Stimulated activated CD4-positive, alpha-beta T cell treated with anti-CD3 and anti-CD28 coated beads, TNF-alpha, amount 100 ng/mL, for 24 hours (primary cell): ENCODE results near the gene DDC.

Source experiments
- DNase-seq, 3 experiments: peaks; one replicate each; pipeline ENCODE4 v3.0.0-alpha.2; 2020; ENCODE audit warnings: low read depth in 3 of 3

DDC gene, protein sequence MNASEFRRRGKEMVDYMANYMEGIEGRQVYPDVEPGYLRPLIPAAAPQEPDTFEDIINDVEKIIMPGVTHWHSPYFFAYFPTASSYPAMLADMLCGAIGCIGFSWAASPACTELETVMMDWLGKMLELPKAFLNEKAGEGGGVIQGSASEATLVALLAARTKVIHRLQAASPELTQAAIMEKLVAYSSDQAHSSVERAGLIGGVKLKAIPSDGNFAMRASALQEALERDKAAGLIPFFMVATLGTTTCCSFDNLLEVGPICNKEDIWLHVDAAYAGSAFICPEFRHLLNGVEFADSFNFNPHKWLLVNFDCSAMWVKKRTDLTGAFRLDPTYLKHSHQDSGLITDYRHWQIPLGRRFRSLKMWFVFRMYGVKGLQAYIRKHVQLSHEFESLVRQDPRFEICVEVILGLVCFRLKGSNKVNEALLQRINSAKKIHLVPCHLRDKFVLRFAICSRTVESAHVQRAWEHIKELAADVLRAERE

DNA sequence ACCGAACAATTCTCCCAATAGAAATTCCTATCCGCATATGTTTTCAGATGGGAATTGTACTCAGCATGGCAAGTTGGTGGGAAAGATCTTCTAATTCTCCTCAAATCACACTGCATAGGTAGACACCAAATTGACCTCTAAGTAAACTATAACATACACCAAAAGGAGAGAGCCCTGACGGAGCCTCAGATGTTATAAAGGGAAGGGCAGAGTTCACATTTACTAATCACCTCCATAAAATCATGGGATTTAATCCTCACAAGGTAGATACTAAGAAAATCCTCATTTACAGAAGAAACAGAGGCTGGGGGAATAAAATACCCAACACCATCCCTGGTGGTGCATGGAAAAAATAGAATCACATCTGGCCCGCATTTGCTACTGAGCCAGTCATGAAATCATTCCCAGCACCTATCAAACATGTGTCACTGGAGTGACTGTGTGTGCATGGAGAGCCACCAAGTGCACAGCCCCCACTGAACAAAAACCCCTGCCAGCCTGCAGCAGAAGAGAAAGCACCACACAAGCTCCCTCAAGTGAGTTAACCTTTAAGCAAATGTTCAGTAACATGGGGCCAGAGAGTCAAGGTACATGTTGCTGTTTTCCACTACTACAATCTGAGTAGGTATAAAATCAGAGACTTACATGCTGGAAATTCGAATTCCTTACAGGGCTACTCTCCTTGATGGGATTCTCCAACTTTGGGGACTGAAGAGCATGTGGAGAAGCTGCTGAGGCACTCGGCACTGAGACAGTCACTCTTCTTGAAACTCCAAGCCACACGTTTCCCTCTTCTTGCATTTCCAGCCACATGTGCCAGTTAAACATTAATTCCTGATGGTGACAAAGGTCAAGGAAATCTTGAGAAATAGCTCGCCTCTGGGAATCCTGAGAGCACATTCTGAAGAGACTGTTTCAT, at the start of gene DDC:
TSS of gene DDC (minus strand) at position 766 of the 919 bp plus-strand sequence. CDS start 21,320 bp downstream, outside the sequence.
- DNase-seq = no peak

DNA sequence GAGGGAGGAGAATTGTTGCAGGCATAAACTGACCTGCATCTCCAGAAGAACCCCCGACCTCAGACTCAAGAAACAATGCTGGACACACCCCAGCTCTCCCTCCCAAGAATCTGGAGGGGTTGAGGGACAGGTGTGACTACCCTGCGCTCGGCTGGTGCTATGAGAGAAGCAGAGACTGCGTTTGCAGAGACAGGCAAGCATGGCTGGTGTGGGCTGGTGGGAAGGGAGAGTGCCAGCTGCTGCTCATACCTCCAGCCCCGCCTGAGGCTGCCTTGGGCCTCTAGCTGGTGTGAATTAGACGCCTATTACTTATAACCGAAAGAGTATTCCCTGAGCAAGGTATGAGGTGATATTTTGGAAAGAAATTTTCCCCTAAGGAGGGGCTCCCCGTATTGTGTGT, 48.3 kb upstream of the DDC start:
- no peak for DNase-seq

DNA sequence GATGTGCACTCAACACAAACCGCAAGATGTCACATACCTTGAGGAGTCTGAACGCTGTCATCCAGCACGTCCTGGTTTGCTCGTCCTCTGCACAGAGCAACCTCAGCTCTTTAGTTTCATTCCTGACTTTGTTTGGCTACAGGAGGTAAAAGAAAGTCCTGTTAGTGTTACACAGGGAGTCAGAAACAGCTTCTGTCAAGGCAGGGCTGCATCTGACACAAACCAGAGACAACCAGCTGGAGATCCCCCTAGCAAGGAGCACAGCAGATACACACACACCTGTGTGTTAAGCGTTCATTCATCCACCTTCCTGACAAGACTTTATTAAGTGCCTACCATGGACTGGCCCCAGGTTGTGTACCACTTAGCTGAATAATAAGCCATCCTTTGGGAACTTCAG, 47.5 kb upstream of the DDC start:
- DNase-seq = no peak

DNA sequence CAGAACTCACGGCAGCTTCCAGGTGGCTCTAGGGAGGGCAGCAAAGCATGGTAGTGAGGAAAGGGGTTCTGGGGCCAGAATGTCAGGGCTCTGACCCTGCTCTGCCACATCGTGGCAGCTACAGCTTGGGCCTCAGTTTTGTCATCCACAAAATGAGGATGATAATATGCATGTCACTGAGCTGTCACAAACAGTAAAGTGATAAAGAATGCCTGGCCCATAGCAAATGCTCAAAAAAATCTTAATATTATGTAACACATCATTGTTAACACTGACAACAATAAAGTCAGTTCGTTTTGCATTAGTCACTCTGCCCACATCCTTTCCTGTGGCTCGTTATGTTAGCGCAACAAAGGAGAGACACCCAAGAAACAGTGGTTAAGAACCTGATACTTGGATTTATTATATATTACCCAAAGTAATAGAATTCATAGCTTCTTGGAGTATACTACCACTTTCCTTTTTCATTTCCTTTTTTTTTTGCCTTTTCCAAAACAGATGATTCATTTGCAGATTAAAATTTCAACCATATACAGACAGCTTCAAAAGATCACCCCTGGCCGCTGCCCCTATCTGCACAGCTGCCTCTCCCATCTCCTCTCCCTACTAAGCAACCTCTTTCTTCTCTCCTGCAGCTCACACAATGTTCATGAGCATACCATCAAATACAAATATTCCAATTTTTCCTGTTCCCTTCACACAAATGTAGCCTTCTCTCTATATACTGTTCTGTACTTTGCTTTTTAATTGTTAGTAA, 45.5 kb upstream of the DDC start:
- DNase-seq = peak in 1 of 3 experiments; percentile 25

DNA sequence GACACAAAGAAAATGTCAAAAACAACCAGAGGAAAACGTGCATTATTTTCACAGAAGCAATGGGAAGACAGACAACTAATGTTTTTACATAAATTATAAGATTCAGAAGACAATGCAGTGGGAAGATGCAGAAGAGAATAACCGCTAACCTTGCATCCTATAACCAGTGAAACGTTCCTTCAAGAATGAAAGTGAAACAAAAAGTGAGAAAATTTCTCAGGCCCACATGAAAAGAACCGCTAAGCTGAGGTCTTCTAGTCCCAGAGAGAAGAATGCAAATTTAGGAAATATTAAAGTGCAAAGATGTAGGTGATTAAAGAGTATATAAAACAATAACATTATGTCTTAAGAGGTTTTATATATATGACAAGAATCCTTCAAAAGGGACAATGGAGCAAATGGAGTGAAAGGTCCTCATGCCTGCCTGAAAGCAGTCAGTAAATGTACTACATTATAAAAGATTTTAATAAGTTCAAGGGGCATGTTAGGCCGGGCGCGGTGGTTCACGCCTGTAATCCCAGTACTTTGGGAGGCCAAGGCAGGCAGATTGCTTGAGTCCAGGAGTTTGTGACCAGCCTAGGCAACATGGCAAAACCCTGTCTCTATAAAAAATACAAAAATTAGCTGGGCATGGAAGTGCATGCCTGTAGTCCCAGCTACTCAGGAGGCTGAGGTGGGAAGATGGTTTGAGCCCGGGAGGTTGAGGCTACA, 43.1 kb upstream of the DDC start:
- no peak for DNase-seq

DNA sequence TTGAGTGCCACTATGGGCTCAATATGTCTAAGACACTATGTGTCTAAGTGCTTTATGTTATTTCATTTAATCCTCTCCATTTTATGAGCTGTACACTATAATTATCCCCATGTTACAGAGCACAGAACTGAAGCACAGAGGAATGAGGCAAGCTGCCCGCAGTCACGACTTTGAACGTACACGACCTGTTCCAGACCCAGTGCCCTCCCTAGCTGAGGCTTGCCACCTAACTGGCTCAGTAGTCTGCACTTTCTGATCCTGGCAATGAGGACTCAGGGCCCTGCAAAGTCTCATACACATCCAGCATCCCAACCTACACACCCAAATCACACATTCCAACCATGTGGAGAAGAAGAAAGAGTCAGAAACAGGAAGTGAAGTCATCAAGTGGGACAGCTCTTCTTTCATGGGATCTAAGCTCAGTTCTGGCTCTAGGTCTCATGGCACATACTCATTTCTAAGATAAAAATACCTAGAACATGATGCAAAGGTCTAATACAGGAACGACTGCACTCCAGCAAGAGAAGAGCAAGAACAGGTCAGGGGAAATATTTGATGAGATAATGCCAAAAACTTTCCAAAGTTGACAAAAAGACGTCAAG, 42.4 kb upstream of the DDC start:
- DNase-seq = no peak

DNA sequence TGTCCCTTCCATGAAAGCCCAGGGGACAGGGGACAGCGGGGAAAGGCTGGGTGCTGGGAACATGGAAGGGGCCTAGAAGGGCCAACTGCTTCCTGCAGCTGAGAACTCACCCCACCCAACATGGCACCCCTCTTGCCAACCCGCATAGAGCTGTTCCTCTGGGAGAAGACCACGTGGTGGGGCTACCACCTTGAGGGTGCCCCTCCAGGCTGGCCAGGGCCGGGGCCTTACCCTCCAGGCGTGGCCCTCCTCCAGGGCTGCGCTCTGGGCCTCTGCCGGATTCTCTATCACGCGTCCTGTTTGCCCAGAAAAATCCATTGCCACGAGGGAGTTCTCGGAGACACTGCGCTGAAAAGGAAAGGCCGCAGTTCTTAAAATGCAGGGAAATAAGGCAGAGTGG, 39.9 kb upstream of the DDC start:
- no peak for DNase-seq

DNA sequence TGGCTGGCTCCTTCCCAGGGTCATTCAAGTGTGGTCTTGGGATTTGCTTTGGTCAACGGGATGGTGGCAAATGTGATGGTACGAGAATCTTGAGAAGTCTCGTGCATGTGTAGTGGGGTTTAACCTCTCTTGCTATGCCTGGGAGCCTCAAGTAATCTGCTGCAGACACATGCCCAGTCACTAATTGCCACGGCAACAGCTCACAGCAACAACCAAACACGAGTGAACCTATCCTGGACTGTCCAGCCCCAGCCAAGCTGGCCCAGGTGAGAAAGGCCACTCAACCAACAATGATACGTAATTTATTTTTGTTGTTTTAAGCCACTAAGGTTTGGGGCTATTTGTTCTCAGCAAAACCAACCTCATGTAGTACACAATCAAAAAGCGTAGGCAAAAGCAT, 38.1 kb upstream of the DDC start:
- no peak for DNase-seq

DNA sequence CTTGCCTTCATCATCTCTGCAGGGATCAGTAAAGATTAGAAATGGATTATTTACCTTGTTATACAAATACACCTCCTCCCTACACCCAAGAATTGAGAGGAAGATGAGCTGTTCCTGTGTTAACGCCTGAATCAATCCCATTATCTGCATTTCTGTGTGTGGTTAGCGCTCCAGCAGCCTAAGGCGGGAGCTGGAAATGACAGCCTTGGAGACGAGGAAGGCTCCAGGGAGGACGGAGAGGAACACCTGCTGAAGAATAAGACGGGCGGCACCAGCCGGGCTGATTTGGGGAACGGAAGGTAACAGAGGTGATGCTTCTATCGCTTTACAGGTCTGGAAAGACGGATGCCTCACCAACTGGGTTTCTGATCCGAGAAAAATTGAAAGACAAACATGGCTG, 34.2 kb upstream of the DDC start:
- DNase-seq = no peak

DNA sequence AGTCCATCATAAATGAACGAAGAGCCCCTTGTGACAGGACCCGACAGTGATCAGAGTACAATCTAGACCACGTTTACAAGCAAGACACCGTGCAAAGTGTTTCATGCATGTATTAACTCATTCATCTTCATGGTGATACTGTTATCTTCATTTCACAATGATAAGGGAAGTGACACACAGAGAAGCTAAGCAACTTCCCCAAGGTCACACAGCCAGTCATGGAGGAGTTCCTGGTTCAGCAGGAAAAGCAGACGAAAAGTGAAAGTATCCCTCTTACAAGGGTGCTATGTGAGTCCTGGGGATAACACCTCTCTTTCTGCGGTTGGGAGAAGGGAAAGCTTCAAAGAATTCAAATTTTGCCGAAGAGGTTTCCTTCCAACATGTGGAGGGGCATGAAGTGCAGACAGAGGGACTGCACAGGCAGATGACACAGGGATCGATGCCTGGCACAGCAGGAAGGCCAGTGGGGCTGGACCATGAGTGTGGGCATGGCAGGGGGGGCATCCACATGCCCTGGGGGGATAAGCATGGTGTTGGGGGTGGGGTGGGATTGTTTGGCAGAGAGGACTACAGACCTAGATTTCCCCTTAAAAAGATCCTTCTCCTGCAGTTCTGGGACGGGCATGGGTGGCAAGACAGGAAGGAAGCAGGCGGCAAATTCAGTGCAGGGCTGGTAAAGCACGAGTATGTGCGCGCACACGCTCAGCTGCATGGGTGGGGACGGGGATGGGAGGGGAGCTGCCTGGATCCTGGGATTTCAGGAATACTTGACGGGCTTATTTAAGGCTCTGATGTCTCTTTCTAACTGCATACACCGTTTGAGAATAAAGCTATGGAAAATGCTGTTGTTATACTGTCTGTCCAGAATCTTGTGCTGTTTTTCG, 33.5 kb upstream of the DDC start:
- no peak for DNase-seq

DNA sequence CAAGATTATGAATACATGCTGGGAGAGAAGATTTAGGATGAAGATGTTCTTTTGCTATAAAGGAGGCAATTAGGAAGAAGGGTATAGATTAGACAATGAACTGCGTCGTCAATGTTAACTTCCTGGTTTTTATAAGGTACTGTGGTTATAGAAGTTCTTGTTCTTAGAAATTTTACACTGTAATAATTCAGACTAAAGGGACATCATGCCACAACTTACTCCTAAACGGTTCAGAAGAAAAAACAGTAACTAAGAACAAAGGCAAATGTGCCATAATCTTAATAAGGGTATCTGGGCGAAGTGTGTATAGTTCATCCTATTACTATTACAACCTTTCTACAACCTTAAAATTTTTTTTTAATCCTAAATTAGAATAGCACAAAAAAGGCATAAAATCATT, 31.3 kb upstream of the DDC start:
- no peak for DNase-seq

DNA sequence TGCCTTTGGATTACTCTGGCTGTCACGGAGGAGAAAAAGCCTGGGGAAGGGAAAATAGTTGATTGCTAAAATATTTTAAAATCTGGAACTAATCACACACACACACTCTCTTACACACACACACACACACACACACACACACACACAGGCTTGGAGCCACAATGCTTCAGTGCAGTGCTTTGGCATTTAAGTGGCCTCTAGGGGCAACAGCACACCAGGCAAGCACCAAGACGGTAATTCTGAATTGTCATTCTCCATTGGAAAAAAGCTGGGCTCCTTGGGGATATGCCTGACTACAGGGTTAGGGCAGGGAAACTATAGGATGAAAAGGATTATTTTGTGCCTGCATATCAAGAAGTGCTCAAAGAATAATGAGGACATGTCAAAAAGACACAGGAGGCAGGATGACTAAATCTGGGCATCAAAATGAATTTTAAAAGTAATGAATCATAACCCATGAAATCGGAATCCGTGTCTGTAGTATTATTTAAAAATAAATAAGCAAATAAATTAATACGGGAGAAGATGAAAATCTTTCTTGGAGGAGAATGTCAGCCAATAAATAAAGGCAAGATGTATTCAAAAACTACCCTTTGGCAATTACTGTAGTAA, 30.4 kb upstream of the DDC start:
- no peak for DNase-seq

DNA sequence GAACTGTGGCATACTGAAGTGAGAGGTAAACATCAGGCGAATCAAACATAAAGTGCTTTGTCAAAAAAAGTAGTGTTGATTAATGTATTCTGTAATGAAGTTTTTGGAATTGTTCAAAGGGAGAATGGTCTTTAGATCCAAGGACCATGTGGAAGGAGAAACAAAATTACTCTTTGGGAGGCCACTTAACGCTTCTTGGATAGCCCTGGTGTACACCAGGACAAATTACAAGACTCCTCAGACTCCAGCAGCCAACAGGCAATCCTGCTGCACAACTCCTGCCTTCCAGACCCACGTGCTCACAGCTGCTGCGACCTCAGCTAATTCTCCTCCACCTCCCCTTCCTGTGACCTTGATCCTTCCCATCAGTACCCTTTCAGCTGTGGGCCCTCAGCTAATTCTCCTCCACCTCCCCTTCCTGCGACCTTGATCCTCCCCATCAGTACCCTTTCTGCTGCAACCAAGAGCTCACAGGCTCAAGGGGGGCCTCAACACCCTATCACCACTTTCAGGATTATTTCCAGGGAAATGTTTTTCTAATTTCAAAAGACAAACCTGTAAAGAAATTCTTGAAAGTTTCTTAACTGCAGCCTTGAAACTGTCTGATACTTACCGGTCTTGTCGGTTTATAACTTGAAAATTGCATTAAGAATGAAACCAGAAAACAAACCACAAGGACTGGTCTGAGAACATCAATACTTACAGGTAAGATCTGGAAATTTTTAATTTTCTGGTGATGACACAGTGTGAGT, 29.7 kb upstream of the DDC start:
- peak in 1 of 3 experiments; percentile 14 for DNase-seq

DNA sequence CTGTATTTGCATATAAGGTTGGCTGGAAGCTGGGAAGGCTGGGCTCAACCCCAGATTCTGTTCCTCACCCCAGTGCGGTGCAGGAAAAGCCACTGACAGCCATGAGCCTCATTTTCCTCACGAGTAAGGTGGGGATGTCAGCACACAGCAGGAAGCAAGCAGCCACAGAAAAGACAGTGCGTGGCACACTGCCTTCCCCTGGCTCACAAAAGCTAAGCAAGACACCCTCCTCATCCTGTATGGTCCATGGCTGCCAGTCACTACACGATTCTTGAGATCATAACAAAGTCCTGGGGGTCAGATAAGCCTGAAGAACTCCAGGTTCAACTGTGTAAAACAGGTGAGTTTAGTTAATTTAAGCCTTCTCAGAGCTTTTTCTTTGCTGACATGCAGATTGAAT, 28.9 kb upstream of the DDC start:
- DNase-seq = no peak

DNA sequence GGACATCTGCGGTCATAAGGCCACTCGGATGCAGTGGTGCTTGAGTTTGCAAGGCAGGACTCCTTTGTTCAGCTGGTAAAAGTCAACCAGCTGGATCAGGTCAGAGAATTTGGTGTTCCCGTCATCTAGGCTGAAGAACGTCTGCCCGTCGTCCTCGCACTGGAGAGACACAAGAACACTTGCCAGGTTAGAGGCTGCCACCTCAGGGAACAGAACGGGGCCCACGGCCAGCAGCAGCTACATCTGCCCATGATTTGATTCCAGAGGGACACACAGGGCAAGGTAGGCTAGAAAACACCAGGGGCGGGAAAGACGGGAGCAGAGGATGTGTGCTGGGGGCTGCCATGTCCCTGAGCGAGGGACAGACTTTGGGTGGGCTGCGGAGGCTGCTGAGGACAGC, 27.7 kb upstream of the DDC start:
- no peak for DNase-seq

DNA sequence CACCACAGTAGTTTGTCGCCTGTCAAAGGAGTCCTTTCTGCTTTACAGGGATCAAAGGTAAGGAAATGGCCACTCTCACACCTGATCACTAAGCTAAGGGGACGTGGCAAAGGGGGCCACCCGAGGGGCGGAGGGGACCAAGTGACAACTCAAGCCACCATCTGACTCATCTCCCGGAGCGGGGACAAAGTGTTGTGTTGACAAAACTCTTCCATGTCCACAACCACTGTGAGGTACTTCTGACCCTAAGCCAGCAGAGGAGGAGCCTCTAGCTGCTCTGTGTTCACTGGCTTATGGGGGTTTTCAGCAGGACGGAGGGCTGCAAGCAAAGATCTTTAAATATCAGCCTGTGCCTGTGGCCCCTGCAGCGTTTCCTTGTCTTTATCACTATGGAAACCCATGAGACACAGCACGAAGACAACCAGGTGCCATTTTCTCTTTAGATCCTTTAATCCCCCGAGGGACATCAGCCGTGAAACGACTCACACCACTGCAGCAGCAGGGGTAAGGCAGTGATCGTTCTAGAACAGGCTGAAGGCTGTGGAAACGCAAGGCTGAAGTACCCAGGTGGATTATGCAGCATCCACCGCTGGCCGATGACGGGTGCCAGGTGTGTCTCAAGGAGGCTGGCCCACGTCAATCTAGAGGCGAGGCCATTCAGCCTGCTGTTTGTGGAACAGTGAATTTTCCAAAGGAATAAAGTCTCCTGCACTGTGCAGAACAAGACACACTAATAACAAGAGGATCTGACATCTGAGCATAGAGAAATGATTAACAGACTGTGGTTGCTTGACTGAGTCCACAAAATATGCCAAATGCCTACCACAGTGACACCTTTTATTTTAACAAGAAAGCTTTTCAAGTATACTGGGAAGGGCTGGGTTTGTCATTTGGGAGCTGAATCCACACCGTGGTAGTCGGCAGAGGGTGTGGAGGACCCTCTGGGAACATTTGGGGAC, 26.6 kb upstream of the DDC start:
- no peak for DNase-seq

DNA sequence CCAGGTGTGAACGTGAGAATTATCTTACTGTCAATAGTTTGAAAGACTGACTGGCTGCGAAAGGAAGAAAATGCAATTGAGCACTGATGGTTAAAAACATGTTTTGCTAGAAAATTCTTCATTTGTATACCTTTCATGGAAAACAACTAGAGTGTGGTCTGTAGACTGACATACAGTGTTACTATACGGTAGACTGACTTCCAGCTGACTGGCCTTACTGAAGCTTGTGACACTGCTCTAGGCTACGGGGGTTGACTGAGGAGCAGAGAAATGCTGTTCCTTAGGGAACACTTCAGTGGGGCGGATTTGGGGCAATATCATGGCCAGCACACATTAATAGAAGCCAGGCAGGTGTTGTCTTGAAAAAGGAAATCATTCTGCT, 25.9 kb upstream of the DDC start:
- no peak for DNase-seq

DNA sequence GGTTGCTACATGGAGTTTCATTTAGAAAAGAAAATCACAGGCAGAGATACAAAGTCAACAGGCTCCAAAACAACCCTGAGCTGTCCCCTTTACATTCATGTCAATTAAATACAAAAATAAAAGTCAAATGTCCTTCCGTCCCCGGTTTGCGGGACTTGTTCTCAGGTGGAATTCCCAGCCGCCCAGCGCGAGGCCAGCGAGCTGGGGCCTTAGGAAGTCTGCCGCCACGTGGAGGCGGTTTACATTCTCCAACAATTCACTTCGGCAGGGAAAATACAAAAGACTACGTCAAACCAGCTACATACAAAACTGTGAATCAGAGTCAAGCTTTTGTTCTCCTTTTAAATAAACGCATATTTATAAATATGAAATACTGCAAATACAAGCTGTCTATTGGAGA, 25.3 kb upstream of the DDC start:
- no peak for DNase-seq
